Bronchial epithelial cell (primary cell): ENCODE results near the gene INPP4B. TPM values are rescaled to one million over a fixed set of nuclear protein-coding genes. Genes with fewer than 3 reads are reported as not detected.

ENCODE experiments used
- DNase-seq: peaks from one replicate; pipeline ENCODE4 v3.0.0-alpha.2; 2010; ENCODE audit warnings: low read depth
- FAIRE-seq: peaks from 2 replicates; lab custom pipeline; 2011; peaks lifted over from hg19 to GRCh38; lab: Jason Lieb, UNC
- H3K27me3 ChIP-seq: 2 replicates; pipeline ENCODE4 v1.5.1; 2011; ENCODE audit warnings: low read length; ENCODE audit not compliant: control insufficient read depth, insufficient read depth
- H3K36me3 ChIP-seq: 2 replicates; pipeline ENCODE4 v1.5.1; 2011; ENCODE audit warnings: low read length; ENCODE audit not compliant: control insufficient read depth, insufficient read depth
- H3K4me3 ChIP-seq: 2 replicates; pipeline ENCODE4 v1.5.1; 2011; ENCODE audit warnings: mild to moderate bottlenecking, low read depth, low read length, control low read depth
- CTCF ChIP-seq: IDR thresholded peaks from 2 replicates; pipeline ENCODE4 v1.5.1; 2011; ENCODE audit warnings: mild to moderate bottlenecking, moderate library complexity, low read length, control low read depth, inconsistent platforms; ENCODE audit not compliant: insufficient read depth, severe bottlenecking
- total RNA-seq: library from RNA; depleted of rRNA; stranded (reverse); fragments of >200 nt; gene quantifications from 2 replicates; pipeline ENCODE4 v1.2.1, GENCODE V29; 2014

Gene INPP4B
- total RNA-seq, 1 donor from 2014 or later: 74.8 TPM

GRCh38 chr4:142314686-142315085 lies 531.4 kb downstream of the INPP4B start:
- DNase-seq (no peak), FAIRE-seq (no peak)
- Histone ChIP-seq H3K27me3 (no peaks in the 10 kb centered on the region), H3K4me3 (no peak overlapping the region), H3K36me3 (peaks cover 2% of the 10 kb centered on the region)
- no peak for TF ChIP-seq CTCF

- Histone ChIP-seq H3K27me3 (no peaks in the 10 kb centered on the region), H3K4me3 (no peak overlapping the region), H3K36me3 (peaks cover 2% of the 10 kb centered on the region)
- DNase-seq (no peak), FAIRE-seq (no peak)
- no peak for TF ChIP-seq CTCF
Measured at GRCh38 chr4:142314247-142314646, 531.9 kb downstream of the INPP4B start.

GRCh38 chr4:142312391-142312790 lies 533.7 kb downstream of the INPP4B start:
- no peak for FAIRE-seq
- H3K36me3 ChIP-seq: peaks cover 2% of the 10 kb centered on the region
- H3K4me3 ChIP-seq: no peak overlapping the region
- TF ChIP-seq CTCF: no peak
- H3K27me3 ChIP-seq: no peaks in the 10 kb centered on the region
- DNase-seq: no peak

GRCh38 chr4:142311916-142312315 lies 534.2 kb downstream of the INPP4B start:
- Histone ChIP-seq H3K4me3 (no peak overlapping the region), H3K27me3 (no peaks in the 10 kb centered on the region), H3K36me3 (peaks cover 2% of the 10 kb centered on the region)
- no peak for TF ChIP-seq CTCF
- DNase-seq: no peak
- no peak for FAIRE-seq

- peaks cover 2% of the 10 kb centered on the region for H3K36me3 ChIP-seq
- TF ChIP-seq CTCF: no peak
- DNase-seq (no peak), FAIRE-seq (no peak)
- no peak overlapping the region for H3K4me3 ChIP-seq
- no peaks in the 10 kb centered on the region for H3K27me3 ChIP-seq
Measured at GRCh38 chr4:142309772-142310171, 536.3 kb downstream of the INPP4B start.

- Histone ChIP-seq H3K27me3 (no peaks in the 10 kb centered on the region), H3K4me3 (no peak overlapping the region), H3K36me3 (no peaks in the 10 kb centered on the region)
- FAIRE-seq: no peak
- no peak for TF ChIP-seq CTCF
- no peak for DNase-seq
Measured at GRCh38 chr4:142307857-142308256, 538.2 kb downstream of the INPP4B start.
